Neutrophil (primary cell): Measurements from ENCODE around the gene NEK11.
A peak's percentile ranks its signal among the peaks of the same experiment; 100 is the strongest.

Source experiments
- H3K27ac ChIP-seq: fragments of 200-600 bp; sonication (generic); 2 replicates; pipeline ENCODE4 v1.5.1; 2016; ENCODE audit warnings: mild to moderate bottlenecking, moderate library complexity
- H3K27me3 ChIP-seq: fragments of 200-600 bp; sonication (generic); 2 replicates; pipeline ENCODE4 v1.6.0; 2016; ENCODE audit warnings: mild to moderate bottlenecking
- H3K36me3 ChIP-seq: fragments of 200-600 bp; sonication (generic); 2 replicates; pipeline ENCODE4 v1.5.1; 2017
- H3K4me1 ChIP-seq, 2 experiments: fragments of 200-600 bp in 1 of 2; sonication (generic) in 1 of 2; 1 replicate in 1 of 2; 2 replicates in 1 of 2; pipeline versions ENCODE4 v1.5.1 to v1.6.1; 2013 to 2016; ENCODE audit warnings: low read depth in 1 of 2, low read length in 1 of 2, mild to moderate bottlenecking in 1 of 2, moderate library complexity in 1 of 2; ENCODE audit not compliant: control insufficient read depth in 1 of 2, insufficient read depth in 1 of 2
- H3K4me3 ChIP-seq, 2 experiments: fragments of 200-600 bp in 1 of 2; sonication (generic) in 1 of 2; 1 replicate in 1 of 2; 2 replicates in 1 of 2; pipeline ENCODE4 v1.5.1; 2013 to 2016; ENCODE audit warnings: low read depth in 1 of 2, low read length in 1 of 2, mild to moderate bottlenecking in 1 of 2, moderate library complexity in 1 of 2
- H3K9me3 ChIP-seq: fragments of 200-600 bp; sonication (generic); 2 replicates; pipeline ENCODE4 v1.5.1; 2016
- TF ChIP-seq, protein P1 (sequence below): fragments of 200-600 bp; sonication (generic); IDR thresholded peaks from 2 replicates; pipeline ENCODE4 v1.5.1; 2016; ENCODE audit warnings: antibody characterized with exemption

Gene NEK11

DNA sequence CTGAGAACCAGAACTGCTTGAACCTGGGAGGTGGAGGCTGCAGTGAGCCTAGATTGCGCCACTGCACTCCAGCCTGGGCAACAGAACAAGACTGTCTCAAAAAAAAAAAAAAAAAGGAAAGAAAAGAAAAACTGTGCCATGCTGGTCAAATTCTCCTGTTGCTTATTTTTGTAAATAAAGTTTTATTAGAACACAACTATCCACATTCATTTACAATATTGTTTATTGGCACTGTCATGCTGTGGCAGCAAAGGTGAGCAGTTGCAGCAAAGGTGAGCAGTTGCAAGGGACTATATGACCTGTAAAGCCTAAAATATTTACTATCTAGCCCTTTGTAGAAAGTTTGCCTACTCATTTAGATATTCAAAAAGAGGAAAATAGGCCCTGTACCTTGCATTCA lies 18.4 kb upstream of the NEK11 start:
- H3K9me3 ChIP-seq, result no peaks in the 10 kb centered on the region
- no peaks in the 10 kb centered on the region for H3K4me1 ChIP-seq
- H3K27me3 ChIP-seq, result no peaks in the 10 kb centered on the region
- H3K27ac ChIP-seq, result no peak overlapping the region
- TF ChIP-seq, protein P1, sequence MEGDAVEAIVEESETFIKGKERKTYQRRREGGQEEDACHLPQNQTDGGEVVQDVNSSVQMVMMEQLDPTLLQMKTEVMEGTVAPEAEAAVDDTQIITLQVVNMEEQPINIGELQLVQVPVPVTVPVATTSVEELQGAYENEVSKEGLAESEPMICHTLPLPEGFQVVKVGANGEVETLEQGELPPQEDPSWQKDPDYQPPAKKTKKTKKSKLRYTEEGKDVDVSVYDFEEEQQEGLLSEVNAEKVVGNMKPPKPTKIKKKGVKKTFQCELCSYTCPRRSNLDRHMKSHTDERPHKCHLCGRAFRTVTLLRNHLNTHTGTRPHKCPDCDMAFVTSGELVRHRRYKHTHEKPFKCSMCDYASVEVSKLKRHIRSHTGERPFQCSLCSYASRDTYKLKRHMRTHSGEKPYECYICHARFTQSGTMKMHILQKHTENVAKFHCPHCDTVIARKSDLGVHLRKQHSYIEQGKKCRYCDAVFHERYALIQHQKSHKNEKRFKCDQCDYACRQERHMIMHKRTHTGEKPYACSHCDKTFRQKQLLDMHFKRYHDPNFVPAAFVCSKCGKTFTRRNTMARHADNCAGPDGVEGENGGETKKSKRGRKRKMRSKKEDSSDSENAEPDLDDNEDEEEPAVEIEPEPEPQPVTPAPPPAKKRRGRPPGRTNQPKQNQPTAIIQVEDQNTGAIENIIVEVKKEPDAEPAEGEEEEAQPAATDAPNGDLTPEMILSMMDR, result no peak
- H3K4me3 ChIP-seq, result no peak overlapping the region
- peaks cover 45% of the 10 kb centered on the region for H3K36me3 ChIP-seq

DNA sequence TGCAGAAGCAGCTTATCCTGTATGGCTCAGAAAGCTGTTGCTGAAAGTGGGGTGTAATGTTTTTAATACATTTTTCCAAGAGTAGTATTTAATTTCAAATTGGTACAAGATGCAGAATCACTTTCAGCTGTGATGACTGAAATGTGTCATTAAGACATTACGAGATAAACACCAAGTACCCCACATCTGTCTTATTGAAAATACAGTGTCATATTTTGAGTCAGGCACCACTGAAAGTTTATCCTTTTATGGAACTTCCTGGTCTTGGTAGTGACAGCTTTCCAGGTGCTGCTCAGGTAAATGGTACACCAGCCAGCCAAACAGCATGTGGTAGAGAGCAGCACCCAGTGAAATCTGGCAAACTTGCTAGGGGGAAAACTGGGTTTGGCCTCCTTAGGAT lies 17.0 kb upstream of the NEK11 start:
- Histone ChIP-seq H3K9me3 (no peaks in the 10 kb centered on the region), H3K4me3 (no peak overlapping the region), H3K27ac (peak overlapping the region; percentile 7), H3K4me1 (no peaks in the 10 kb centered on the region), H3K27me3 (no peaks in the 10 kb centered on the region), H3K36me3 (peaks cover 51% of the 10 kb centered on the region)
- TF ChIP-seq, protein P1, result no peak

DNA sequence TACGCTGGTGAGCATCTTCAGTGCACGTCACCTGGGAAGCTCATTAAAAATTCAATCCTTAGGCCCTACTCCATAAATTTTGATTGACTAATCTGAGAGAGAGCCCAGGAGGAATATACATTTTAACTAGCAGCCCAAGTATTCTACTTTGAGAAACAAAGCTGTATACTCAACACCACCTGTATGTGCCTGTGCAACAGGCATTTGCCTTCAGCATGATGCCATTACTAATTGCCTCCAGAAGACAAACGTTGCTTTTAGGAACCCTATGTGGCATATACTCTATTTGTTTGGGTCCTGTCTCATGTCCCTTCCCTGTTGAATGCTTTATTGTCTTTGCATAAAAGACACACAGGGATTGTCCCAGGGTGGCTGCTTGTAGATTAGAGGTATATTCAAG lies 7.7 kb upstream of the NEK11 start:
- peaks cover 0 to 9% of the 10 kb centered on the region in 2 experiments for H3K4me1 ChIP-seq
- peaks cover 62% of the 10 kb centered on the region for H3K36me3 ChIP-seq
- H3K27me3 ChIP-seq, result no peaks in the 10 kb centered on the region
- no peak overlapping the region for H3K4me3 ChIP-seq
- TF ChIP-seq, protein P1, result no peak
- H3K27ac ChIP-seq, result no peak overlapping the region
- no peaks in the 10 kb centered on the region for H3K9me3 ChIP-seq

DNA sequence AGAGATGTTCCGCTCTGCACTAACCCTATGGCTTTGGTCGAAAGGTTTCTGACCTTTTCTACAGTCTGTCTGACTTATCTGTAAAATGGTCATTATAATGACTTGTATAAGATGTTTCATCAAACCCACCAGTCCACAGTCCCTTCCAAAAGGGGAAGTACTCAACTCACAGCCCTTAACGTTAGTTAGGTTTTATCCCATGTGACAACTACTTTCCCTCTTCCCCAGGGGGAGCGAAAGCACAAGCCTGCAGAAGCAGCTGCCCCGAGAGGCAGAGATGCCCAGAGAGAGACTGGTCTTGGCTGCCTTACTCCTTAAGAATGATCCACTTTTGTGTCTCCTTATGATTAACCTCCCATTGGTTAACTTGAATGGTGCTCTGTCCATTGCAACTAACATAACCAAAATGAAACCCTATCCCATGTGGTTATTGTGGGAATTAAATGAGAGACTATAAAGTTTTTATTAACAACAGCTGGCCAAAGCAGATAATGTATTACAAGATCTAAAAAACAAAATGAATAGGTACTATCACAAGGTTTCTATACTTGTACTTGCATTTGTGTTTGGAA lies 6.5 kb upstream of the NEK11 start:
- Histone ChIP-seq H3K27me3 (no peaks in the 10 kb centered on the region), H3K27ac (no peak overlapping the region), H3K4me3 (no peak overlapping the region), H3K4me1 (peaks cover 0 to 12% of the 10 kb centered on the region in 2 experiments), H3K36me3 (peaks cover 54% of the 10 kb centered on the region), H3K9me3 (no peaks in the 10 kb centered on the region)
- TF ChIP-seq, protein P1, result no peak

DNA sequence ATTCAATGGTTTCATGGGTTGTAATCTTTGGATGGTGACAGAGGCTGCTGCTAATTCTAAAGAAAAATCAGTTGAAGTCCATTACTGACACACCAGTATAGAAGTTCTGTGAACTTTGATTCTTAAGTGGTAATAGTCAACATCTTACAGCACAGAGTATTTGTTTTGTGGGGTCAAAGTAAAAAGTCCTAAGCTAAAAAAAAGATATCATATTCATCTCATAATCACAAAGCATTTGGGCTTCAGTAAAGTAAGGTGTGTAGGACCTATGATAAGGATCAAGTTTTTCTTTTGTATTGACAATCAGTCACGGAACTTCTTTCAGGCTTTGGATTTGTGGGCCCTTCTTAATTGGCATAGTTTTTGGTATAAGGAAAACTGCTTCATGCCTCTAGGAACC lies 1.1 kb upstream of the NEK11 start:
- TF ChIP-seq, protein P1, result no peak
- Histone ChIP-seq H3K27me3 (no peaks in the 10 kb centered on the region), H3K36me3 (peaks cover 15% of the 10 kb centered on the region), H3K27ac (no peak overlapping the region), H3K9me3 (no peaks in the 10 kb centered on the region), H3K4me1 (peaks cover 15 to 23% of the 10 kb centered on the region in 2 experiments), H3K4me3 (peak overlapping the region; percentile 78 to 81)
